ENCODE measurements around the gene NDFIP1. TPM values are rescaled to one million over a fixed set of nuclear protein-coding genes. Genes with fewer than 3 reads are reported as not detected.

NDFIP1 gene
- total RNA-seq, 1 experiment from 2014 or later: 33.5 TPM

DNA sequence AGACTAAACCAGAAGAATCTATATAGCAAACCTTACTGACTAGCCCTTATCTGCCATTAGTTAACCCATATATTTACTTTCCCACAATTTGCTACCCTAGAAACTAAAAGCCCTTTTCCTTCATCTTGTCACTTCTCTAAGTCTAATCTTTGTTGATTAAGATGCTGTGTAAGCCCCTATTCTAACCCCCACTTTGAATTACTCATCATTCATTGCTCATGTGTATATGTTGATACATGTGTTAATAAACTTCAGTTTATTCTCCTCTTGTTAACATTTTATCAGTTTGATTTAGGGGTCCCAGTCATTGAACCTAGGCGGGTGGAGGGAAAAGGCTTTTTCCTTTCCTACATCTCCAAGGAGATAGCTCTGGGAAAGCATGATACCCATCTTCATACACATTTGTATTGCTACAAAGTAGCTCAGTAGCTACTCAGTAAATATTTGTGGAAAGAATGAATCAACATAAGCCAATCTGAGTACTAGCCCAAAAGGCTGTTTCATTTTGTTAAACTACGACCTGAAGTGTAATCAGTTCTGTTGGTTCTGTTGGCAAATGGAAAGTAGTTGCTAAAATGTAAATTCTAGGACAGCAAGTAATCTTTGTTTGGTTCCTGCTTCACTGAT, 35.1 kb upstream of the NDFIP1 start:
- TF ChIP-seq EZH2 (IDR thresholded peaks at IDR 0.05; ENCODE audit: low read length, unreplicated experiment) (no peak), EZH2phosphoT487 (IDR thresholded peaks at IDR 0.05; ENCODE audit: borderline replicate concordance, low read length) (no peak)
- TF ChIP-seq, protein P1, sequence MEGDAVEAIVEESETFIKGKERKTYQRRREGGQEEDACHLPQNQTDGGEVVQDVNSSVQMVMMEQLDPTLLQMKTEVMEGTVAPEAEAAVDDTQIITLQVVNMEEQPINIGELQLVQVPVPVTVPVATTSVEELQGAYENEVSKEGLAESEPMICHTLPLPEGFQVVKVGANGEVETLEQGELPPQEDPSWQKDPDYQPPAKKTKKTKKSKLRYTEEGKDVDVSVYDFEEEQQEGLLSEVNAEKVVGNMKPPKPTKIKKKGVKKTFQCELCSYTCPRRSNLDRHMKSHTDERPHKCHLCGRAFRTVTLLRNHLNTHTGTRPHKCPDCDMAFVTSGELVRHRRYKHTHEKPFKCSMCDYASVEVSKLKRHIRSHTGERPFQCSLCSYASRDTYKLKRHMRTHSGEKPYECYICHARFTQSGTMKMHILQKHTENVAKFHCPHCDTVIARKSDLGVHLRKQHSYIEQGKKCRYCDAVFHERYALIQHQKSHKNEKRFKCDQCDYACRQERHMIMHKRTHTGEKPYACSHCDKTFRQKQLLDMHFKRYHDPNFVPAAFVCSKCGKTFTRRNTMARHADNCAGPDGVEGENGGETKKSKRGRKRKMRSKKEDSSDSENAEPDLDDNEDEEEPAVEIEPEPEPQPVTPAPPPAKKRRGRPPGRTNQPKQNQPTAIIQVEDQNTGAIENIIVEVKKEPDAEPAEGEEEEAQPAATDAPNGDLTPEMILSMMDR (conservative IDR thresholded peaks at IDR 0.05; ENCODE audit: low read depth, low read length): no peak
- H2AFZ ChIP-seq (ENCODE audit: low read length): no peak overlapping the region; the same call in 1 of the 2 replicates
- no peaks in the 10 kb centered on the region for H3K27me3 ChIP-seq (ENCODE audit: low read length)
- no peaks in the 10 kb centered on the region for H3F3A ChIP-seq (ENCODE audit: low read length, unreplicated experiment)
- BruUV-seq (replicated peaks): no TSS peak
- H3K9me2 ChIP-seq (replicated peaks; ENCODE audit: low read length): no peaks in the 10 kb centered on the region
- no peaks in the 10 kb centered on the region for H3K79me2 ChIP-seq (ENCODE audit: low read length)
- no peaks in the 10 kb centered on the region for H3K36me3 ChIP-seq (ENCODE audit: low read depth, low read length)
- peak overlapping the region; percentile 47 for H3K27ac ChIP-seq (ENCODE audit: low read length)
- intact Hi-C loops (cut with micrococcal nuclease): no loop called here
- H4K20me1 ChIP-seq (ENCODE audit: low read length): no peaks in the 10 kb centered on the region
- no peaks in the 10 kb centered on the region for H3K9me3 ChIP-seq (ENCODE audit: low read length)
- CTCF ChIA-PET: no interaction called here
- ATAC-seq (peak; percentile 77), DNase-seq (peak; percentile 41)
- no peak overlapping the region for H3K4me3 ChIP-seq (ENCODE audit: low read length)
- H3K9ac ChIP-seq (ENCODE audit: low read length): no peak overlapping the region
- POLR2A ChIA-PET (ENCODE audit: unreplicated experiment): interaction anchor here (0.6 kb wide), 1 partner anchor 46 kb away, joined by 3 read pairs; no protein-coding TSS in a partner anchor
- H3K4me1 ChIP-seq (ENCODE audit: insufficient read depth, low read length): peaks cover 14% of the 10 kb centered on the region
- H3K4me2 ChIP-seq (ENCODE audit: low read length): peak overlapping the region; percentile 55; the same call in 1 of the 2 replicates

DNA sequence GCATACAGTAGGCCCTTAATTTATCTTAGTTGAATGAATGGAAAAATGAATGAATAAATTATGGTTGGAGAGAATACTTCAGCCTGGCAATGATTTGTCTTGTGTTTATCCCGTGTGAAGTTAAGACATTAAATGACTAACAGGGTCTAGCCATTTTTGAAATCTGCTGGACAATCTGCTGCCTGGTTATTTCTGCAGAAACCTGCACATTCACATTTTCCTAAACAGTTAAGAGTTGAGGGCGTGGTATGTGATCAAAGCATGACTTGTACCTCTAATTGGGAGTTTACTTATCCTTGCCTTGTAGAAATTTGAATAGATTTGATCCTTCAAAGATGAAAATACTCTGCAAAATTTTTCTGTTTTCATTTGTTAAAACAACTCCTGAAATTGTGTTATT, 34.6 kb upstream of the NDFIP1 start:
- Histone ChIP-seq H3K36me3 (ENCODE audit: low read depth, low read length) (no peaks in the 10 kb centered on the region), H4K20me1 (ENCODE audit: low read length) (no peaks in the 10 kb centered on the region), H3F3A (ENCODE audit: low read length, unreplicated experiment) (no peaks in the 10 kb centered on the region), H3K9ac (ENCODE audit: low read length) (no peak overlapping the region), H3K4me2 (ENCODE audit: low read length) (peak overlapping the region; percentile 55; the same call in 1 of the 2 replicates), H3K4me3 (ENCODE audit: low read length) (no peak overlapping the region), H3K9me3 (ENCODE audit: low read length) (no peaks in the 10 kb centered on the region), H3K4me1 (ENCODE audit: insufficient read depth, low read length) (peaks cover 14% of the 10 kb centered on the region), H3K79me2 (ENCODE audit: low read length) (no peaks in the 10 kb centered on the region), H3K27ac (ENCODE audit: low read length) (peak overlapping the region; percentile 47), H3K9me2 (replicated peaks; ENCODE audit: low read length) (no peaks in the 10 kb centered on the region), H2AFZ (ENCODE audit: low read length) (no peak overlapping the region; the same call in 1 of the 2 replicates), H3K27me3 (ENCODE audit: low read length) (no peaks in the 10 kb centered on the region)
- CTCF ChIA-PET: no interaction called here
- no TSS peak for BruUV-seq (replicated peaks)
- TF ChIP-seq, protein P1 (conservative IDR thresholded peaks at IDR 0.05; ENCODE audit: low read depth, low read length): no peak
- TF ChIP-seq EZH2 (IDR thresholded peaks at IDR 0.05; ENCODE audit: low read length, unreplicated experiment): no peak
- no peak for TF ChIP-seq EZH2phosphoT487 (IDR thresholded peaks at IDR 0.05; ENCODE audit: borderline replicate concordance, low read length)
- ATAC-seq (peak; percentile 20; the same call in 1 of the 2 replicates), DNase-seq (no peak)
- intact Hi-C loops (cut with micrococcal nuclease): no loop called here
- POLR2A ChIA-PET (ENCODE audit: unreplicated experiment): interaction anchor here (0.6 kb wide), 1 partner anchor 47 kb away, joined by 3 read pairs; no protein-coding TSS in a partner anchor

DNA sequence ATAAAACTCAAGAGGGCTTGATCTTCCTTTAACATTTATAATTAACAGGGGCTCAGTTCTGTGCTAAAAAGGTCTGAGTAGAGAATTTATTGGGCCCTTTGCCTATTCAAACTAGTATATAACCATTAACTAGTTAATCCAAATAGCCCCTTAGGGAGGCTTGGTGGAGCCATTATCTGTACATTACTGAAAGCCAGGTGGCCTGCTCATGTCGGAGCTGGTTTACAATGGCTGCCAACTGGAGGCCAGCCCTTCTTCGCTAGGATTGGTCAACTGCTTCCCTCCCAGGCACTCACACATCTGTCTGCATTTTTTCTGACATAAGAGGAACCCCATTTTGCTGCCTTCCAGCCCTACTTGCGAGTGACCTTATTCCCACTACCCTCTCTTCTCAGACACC, 30.4 kb upstream of the NDFIP1 start:
- Histone ChIP-seq H3K79me2 (ENCODE audit: low read length) (no peaks in the 10 kb centered on the region), H3K36me3 (ENCODE audit: low read depth, low read length) (no peaks in the 10 kb centered on the region), H3K4me2 (ENCODE audit: low read length) (no peak overlapping the region), H3K27me3 (ENCODE audit: low read length) (no peaks in the 10 kb centered on the region), H3K4me1 (ENCODE audit: insufficient read depth, low read length) (peaks cover 12% of the 10 kb centered on the region), H2AFZ (ENCODE audit: low read length) (no peak overlapping the region), H3K27ac (ENCODE audit: low read length) (no peak overlapping the region), H3F3A (ENCODE audit: low read length, unreplicated experiment) (no peaks in the 10 kb centered on the region), H3K9me2 (replicated peaks; ENCODE audit: low read length) (no peaks in the 10 kb centered on the region), H3K9ac (ENCODE audit: low read length) (no peak overlapping the region), H3K4me3 (ENCODE audit: low read length) (no peak overlapping the region), H4K20me1 (ENCODE audit: low read length) (no peaks in the 10 kb centered on the region), H3K9me3 (ENCODE audit: low read length) (no peaks in the 10 kb centered on the region)
- intact Hi-C loops (cut with micrococcal nuclease): no loop called here
- no peak for TF ChIP-seq EZH2 (IDR thresholded peaks at IDR 0.05; ENCODE audit: low read length, unreplicated experiment)
- no peak for TF ChIP-seq EZH2phosphoT487 (IDR thresholded peaks at IDR 0.05; ENCODE audit: borderline replicate concordance, low read length)
- TF ChIP-seq, protein P1 (conservative IDR thresholded peaks at IDR 0.05; ENCODE audit: low read depth, low read length): no peak
- ChIA-PET CTCF (no interaction called here), POLR2A (ENCODE audit: unreplicated experiment) (interaction anchor here (0.6 kb wide), 1 partner anchor 316 kb away, joined by 3 read pairs; no protein-coding TSS in a partner anchor)
- DNase-seq: no peak
- no peak for ATAC-seq
- BruUV-seq (replicated peaks): no TSS peak

All from PC-3 (cell line).